Fibroblast of pulmonary artery (primary cell): ENCODE data around the gene MICAL2.

Source experiments
- DNase-seq: peaks from one replicate; pipeline ENCODE4 v3.0.0-alpha.2; 2010; ENCODE audit warnings: low read depth
- H3K4me3 ChIP-seq: replicated peaks from 2 replicates; pipeline ENCODE4 v1.5.1; 2011; ENCODE audit warnings: low read depth, mild to moderate bottlenecking, control low read depth, low read length, moderate library complexity
- CTCF ChIP-seq: IDR thresholded peaks from 2 replicates; pipeline ENCODE4 v1.5.1; 2011; ENCODE audit warnings: mild to moderate bottlenecking, control low read depth, low read length, inconsistent platforms; ENCODE audit errors: missing control alignments

The MICAL2 gene

GRCh38 chr11:12182676-12183541 is 72.5 kb downstream of the MICAL2 start:
- DNase-seq: peak; percentile 99
- no peak overlapping the region for H3K4me3 ChIP-seq
- TF ChIP-seq CTCF: no peak

GRCh38 chr11:12183827-12184620 is 73.6 kb downstream of the MICAL2 start:
- no peak for DNase-seq
- TF ChIP-seq CTCF: no peak
- no peak overlapping the region for H3K4me3 ChIP-seq

- no peak overlapping the region for H3K4me3 ChIP-seq
- TF ChIP-seq CTCF: no peak
- DNase-seq: no peak
Observed at GRCh38 chr11:12184699-12185098, 74.3 kb downstream of the MICAL2 start.

- no peak for DNase-seq
- no peak overlapping the region for H3K4me3 ChIP-seq
- TF ChIP-seq CTCF: no peak
Observed at GRCh38 chr11:12185106-12185690, 74.8 kb downstream of the MICAL2 start.

GRCh38 chr11:12185914-12186313 is 75.5 kb downstream of the MICAL2 start:
- TF ChIP-seq CTCF: no peak
- no peak overlapping the region for H3K4me3 ChIP-seq
- peak; percentile 43 for DNase-seq

- TF ChIP-seq CTCF: no peak
- H3K4me3 ChIP-seq: no peak overlapping the region
- DNase-seq: no peak
Observed at GRCh38 chr11:12186701-12187100, 76.3 kb downstream of the MICAL2 start.
